Fibroblast of the aortic adventitia (primary cell): ENCODE measurements around the gene ZNF324. TPM values are rescaled to one million over a fixed set of nuclear protein-coding genes. Genes with fewer than 3 reads are reported as not detected.
"Not testable (repeated sequence)": the region's sequence is repeated elsewhere in the genome, so short reads cannot be mapped to it uniquely, and the experiment has no call there.

ENCODE experiments used
- DNase-seq: peaks from one replicate; pipeline ENCODE4 v3.0.0-alpha.2; 2010; ENCODE audit warnings: low read depth
- H3K4me3 ChIP-seq: 2 replicates; pipeline ENCODE4 v1.5.1; 2011; ENCODE audit warnings: low read depth, mild to moderate bottlenecking, control low read depth, low read length, moderate library complexity
- CTCF ChIP-seq: IDR thresholded peaks from 2 replicates; pipeline ENCODE4 v1.5.1; 2011; ENCODE audit warnings: mild to moderate bottlenecking, low read length, control low read depth, inconsistent platforms; ENCODE audit not compliant: insufficient read depth
- total RNA-seq: library from RNA; depleted of rRNA; stranded (reverse); fragments of >200 nt; gene quantifications from 2 replicates; pipeline ENCODE4 v1.2.3, GENCODE V29; 2012; ENCODE audit warnings: low replicate concordance

The ZNF324 gene
- total RNA-seq, 1 donor = 18.4 TPM

- H3K4me3 ChIP-seq = no peak overlapping the region
- DNase-seq = no peak
- TF ChIP-seq CTCF = no peak
These were observed 12.4 kb downstream of the ZNF324 start for GRCh38 chr19:58479303-58479702.

- H3K4me3 ChIP-seq = no peak overlapping the region
- DNase-seq = no peak
- no peak for TF ChIP-seq CTCF
These were observed 13.0 kb downstream of the ZNF324 start for GRCh38 chr19:58479736-58480480.

GRCh38 chr19:58480481-58480830 is 13.6 kb downstream of the ZNF324 start:
- TF ChIP-seq CTCF = no peak
- no peak overlapping the region for H3K4me3 ChIP-seq
- DNase-seq = no peak

- no peak for DNase-seq
- H3K4me3 ChIP-seq = no peak overlapping the region
- TF ChIP-seq CTCF = no peak
These were observed 14.0 kb downstream of the ZNF324 start for GRCh38 chr19:58480831-58481230.

- H3K4me3 ChIP-seq = no peak overlapping the region
- no peak for TF ChIP-seq CTCF
- DNase-seq = no peak
These were observed 15.5 kb downstream of the ZNF324 start for GRCh38 chr19:58482372-58482771.

GRCh38 chr19:58483776-58484175 is 16.9 kb downstream of the ZNF324 start:
- TF ChIP-seq CTCF = no peak
- no peak for DNase-seq
- H3K4me3 ChIP-seq = no peak overlapping the region

- DNase-seq, H3K4me3 ChIP-seq: not testable (repeated sequence)
These were observed 17.5 kb downstream of the ZNF324 start for GRCh38 chr19:58484349-58484748.
